ENCODE results near the gene ILDR2. TPM values are rescaled to one million over a fixed set of nuclear protein-coding genes. Genes with fewer than 3 reads are reported as not detected.
A peak's percentile ranks its signal among the peaks of the same experiment; 100 is the strongest.

The ILDR2 gene, protein sequence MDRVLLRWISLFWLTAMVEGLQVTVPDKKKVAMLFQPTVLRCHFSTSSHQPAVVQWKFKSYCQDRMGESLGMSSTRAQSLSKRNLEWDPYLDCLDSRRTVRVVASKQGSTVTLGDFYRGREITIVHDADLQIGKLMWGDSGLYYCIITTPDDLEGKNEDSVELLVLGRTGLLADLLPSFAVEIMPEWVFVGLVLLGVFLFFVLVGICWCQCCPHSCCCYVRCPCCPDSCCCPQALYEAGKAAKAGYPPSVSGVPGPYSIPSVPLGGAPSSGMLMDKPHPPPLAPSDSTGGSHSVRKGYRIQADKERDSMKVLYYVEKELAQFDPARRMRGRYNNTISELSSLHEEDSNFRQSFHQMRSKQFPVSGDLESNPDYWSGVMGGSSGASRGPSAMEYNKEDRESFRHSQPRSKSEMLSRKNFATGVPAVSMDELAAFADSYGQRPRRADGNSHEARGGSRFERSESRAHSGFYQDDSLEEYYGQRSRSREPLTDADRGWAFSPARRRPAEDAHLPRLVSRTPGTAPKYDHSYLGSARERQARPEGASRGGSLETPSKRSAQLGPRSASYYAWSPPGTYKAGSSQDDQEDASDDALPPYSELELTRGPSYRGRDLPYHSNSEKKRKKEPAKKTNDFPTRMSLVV
- polyA plus RNA-seq (2013, experiment 1 of 2), result 8.4 TPM
- polyA plus RNA-seq (2013, experiment 2 of 2), result 10.0 TPM

DNA sequence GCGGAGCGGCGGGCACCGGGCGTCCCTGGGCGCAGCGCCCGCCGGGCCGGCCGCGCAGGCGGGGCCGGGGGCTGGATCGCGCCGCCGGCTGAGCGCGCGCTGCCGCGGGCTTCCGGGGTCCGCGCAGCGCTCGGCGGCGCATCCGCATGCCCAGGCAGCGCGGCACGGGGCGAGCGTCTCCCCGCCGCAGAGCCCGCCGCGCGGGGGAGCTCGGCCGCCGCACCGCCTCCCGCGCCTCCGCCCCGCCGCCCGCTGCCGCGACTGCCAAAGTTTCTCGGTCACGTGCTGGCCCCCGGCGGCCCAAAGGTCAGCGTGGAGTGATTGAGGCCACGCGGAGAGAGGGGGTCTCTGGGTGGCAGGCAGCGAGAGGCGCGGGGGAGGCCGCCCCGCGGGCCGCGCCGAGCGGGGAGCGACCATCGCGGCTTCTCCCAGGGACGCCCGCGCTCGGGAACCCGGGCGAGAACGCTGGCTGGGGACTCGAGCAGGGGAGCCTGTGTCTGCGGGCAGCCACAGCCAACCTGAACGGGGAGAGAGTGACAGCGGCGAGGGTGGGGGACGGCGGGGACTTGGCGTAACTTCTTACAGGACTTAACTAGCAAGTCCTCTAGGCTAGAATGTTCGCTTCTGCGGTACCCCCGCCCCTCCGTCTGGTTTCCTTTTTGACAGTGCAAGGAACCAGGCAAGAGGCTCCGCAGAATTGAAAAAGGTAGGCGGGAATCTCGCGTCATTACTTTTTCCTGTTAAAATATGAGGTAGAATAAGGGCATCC is at the start of gene ILDR2:
Gene ILDR2, minus strand, starts transcription at position 180 of the 769 bp plus-strand sequence. CDS start 272 bp downstream, outside the sequence.
- no peaks in the 10 kb centered on the region for H3K36me3 ChIP-seq (ENCODE audit: insufficient read depth, low read length)
- 1% methylated on average over 97 of the region's 97 CpGs for WGBS
- H3K9ac ChIP-seq (ENCODE audit: low read depth, low read length), result peak within 1 kb of the TSS; percentile 45
- H3K4me1 ChIP-seq (ENCODE audit: insufficient read depth, low read length), result peaks cover 23% of the 10 kb centered on the region
- H3K4me3 ChIP-seq (ENCODE audit: low read length), result peak within 1 kb of the TSS; percentile 63
- H3K27ac ChIP-seq (ENCODE audit: low read depth, low read length), result no peak within 1 kb of the TSS
- H3K9me3 ChIP-seq (ENCODE audit: insufficient read depth, low read depth, low read length), result no peaks in the 10 kb centered on the region
- H3K27me3 ChIP-seq (ENCODE audit: insufficient read depth, low read length), result peaks cover 75% of the 10 kb centered on the region

DNA sequence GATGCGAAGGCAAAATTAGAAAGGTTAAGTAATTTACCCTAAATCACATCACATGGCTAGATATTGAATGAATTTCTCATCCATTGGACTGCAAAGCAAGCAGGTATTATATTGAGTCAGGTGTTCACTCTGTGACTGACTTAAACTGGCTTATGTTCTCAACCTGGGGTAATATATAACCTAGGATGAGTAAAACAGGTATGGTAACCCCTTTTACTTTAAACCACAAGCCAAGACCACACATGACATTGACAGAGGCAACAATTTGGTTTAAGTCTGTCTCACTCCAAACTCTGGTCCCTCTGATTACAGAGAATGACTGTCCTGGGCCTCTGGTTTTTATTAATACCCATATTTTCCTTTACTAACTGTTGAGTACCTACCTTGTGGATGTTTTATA is 47.0 kb upstream of the ILDR2 start:
- Histone ChIP-seq H3K4me1 (ENCODE audit: insufficient read depth, low read length) (no peaks in the 10 kb centered on the region), H3K27me3 (ENCODE audit: insufficient read depth, low read length) (no peaks in the 10 kb centered on the region), H3K9me3 (ENCODE audit: insufficient read depth, low read depth, low read length) (no peaks in the 10 kb centered on the region), H3K36me3 (ENCODE audit: insufficient read depth, low read length) (no peaks in the 10 kb centered on the region), H3K9ac (ENCODE audit: low read depth, low read length) (no peak overlapping the region), H3K4me3 (ENCODE audit: low read length) (no peak overlapping the region), H3K27ac (ENCODE audit: low read depth, low read length) (no peak overlapping the region)
- no CpG with 5 or more reads among the region's 1 CpG for WGBS

DNA sequence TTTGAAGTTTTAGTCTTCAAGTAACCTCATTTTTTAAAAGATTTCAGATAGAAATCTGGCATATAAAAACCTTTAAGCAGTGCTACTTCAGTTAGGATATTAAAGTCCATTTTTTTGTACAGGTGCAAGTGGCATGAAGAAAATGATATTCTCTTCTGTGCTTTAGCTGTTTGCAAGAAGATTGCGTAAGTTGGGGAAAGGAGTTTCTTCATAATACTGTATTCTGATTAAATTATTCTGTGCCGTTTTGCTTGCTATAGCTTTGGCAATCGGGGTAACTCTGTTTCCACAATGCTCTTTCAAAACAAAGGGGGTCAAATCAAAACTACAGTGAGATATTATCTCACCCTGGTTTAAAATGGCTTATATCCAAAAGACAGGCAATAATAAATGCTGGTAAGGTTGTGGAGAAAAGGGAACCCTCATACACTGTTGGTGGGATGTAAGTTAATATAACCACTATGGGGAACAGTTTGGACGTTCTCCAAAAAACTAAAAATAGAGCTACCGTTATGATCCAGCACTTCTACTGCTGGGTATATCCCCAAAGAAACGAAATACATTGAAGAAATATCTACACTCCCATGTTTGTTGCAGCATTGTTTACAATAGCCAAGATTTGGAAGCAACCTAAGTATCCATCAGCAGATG is 40.9 kb upstream of the ILDR2 start:
- Histone ChIP-seq H3K27ac (ENCODE audit: low read depth, low read length) (no peak overlapping the region), H3K27me3 (ENCODE audit: insufficient read depth, low read length) (no peaks in the 10 kb centered on the region), H3K9ac (ENCODE audit: low read depth, low read length) (no peak overlapping the region), H3K4me1 (ENCODE audit: insufficient read depth, low read length) (peaks cover 9% of the 10 kb centered on the region; the same call in 1 of the 2 replicates), H3K9me3 (ENCODE audit: insufficient read depth, low read depth, low read length) (no peaks in the 10 kb centered on the region), H3K36me3 (ENCODE audit: insufficient read depth, low read length) (no peaks in the 10 kb centered on the region), H3K4me3 (ENCODE audit: low read length) (no peak overlapping the region)
- 89% methylated on average over 6 of the region's 6 CpGs for WGBS

DNA sequence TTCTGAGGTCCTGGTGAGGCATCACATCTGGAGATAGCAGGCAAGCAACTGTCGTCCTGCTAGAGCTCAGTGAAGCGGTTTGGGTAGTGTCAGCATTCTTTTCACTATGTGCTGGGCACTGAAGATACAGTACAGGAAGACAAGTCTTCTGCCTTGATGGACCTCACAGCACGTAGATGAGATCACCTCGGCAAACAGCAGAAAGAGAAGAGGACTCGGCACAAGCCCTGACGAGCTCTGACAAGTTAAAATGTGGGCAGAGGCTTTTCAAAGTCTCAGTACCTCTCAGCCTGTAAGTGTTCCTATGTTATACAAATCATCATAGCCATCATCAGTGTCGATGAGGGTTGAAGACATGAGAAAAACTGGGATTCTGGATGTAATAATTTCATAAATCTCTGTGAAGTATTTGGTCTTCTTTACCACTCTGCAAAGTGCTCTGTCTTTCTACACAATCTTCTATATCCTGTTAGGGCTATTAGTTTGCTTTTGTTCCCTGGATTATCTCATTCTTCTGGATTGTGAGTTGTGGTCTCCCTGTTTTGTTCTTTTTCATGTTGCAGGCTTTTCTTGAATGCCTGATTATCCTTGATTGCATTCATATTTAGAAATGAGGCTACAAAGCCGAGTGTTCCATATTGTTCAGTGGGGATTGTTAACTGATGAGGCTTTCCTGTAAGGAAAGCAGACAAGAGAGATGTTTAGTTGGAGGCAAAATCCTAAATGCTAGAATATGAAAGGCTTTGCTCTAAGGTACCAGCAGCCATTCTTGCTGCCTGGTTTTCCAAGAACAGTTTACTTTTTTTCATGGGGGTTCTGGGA is 38.0 kb upstream of the ILDR2 start:
- Histone ChIP-seq H3K4me3 (ENCODE audit: low read length) (no peak overlapping the region), H3K9ac (ENCODE audit: low read depth, low read length) (no peak overlapping the region), H3K27me3 (ENCODE audit: insufficient read depth, low read length) (no peaks in the 10 kb centered on the region), H3K27ac (ENCODE audit: low read depth, low read length) (no peak overlapping the region), H3K9me3 (ENCODE audit: insufficient read depth, low read depth, low read length) (no peaks in the 10 kb centered on the region), H3K36me3 (ENCODE audit: insufficient read depth, low read length) (no peaks in the 10 kb centered on the region), H3K4me1 (ENCODE audit: insufficient read depth, low read length) (peaks cover 9% of the 10 kb centered on the region; the same call in 1 of the 2 replicates)
- 82% methylated on average over 7 of the region's 8 CpGs for WGBS

DNA sequence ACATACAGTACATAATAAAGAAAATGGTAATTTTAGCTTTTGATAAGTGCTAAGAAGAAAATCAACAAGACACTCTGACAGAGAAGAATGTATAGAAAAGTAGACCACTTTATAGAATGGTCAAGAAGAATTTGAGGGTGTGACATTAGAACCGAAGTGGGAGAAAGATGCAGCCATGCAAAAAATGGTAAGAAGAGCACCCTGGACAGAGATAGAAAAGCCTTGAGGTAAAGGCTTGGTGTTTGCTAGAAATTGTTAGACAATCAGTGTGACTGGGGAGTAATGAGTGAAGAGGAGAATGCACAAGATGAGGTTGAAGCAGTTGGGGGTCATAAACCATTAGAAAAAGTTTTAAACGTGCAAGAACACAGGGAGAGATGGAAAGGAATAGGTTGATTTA is 37.2 kb upstream of the ILDR2 start:
- H3K9ac ChIP-seq (ENCODE audit: low read depth, low read length), result no peak overlapping the region
- no peak overlapping the region for H3K4me3 ChIP-seq (ENCODE audit: low read length)
- H3K36me3 ChIP-seq (ENCODE audit: insufficient read depth, low read length), result no peaks in the 10 kb centered on the region
- no peak overlapping the region for H3K27ac ChIP-seq (ENCODE audit: low read depth, low read length)
- H3K9me3 ChIP-seq (ENCODE audit: insufficient read depth, low read depth, low read length), result no peaks in the 10 kb centered on the region
- WGBS, result 87% methylated on average over 2 of the region's 2 CpGs
- H3K4me1 ChIP-seq (ENCODE audit: insufficient read depth, low read length), result peaks cover 9% of the 10 kb centered on the region; the same call in 1 of the 2 replicates
- H3K27me3 ChIP-seq (ENCODE audit: insufficient read depth, low read length), result no peaks in the 10 kb centered on the region

DNA sequence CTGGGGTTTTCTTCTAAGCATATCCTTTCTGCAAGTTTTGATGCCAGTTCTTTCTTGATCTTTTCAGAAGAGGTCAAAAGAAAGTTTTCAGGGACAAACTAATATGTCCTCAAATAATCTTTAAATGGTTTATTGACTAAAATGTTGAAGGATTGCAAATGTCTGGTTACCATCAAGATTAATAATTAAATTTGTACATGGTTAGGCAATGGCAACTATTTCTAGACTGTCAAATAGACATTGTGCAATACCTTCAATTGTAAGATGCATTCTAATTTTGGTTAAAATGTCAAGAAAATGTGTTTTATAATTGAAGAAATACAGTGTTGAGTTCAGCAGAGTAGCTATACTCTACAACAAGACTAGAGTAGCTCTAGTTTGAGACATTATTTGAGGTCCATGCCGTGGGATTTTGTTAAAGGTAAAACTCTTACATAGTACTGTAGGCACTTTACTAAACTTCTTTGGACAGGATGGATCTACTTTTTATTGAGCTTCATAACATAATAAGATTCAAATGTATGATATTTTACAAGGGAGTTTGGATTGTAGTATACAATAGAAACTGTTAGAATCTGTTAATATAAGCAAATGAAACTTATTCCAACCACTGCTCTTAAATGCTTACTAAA is 36.3 kb upstream of the ILDR2 start:
- no CpG with 5 or more reads among the region's 1 CpG for WGBS
- H3K27me3 ChIP-seq (ENCODE audit: insufficient read depth, low read length), result no peaks in the 10 kb centered on the region

DNA sequence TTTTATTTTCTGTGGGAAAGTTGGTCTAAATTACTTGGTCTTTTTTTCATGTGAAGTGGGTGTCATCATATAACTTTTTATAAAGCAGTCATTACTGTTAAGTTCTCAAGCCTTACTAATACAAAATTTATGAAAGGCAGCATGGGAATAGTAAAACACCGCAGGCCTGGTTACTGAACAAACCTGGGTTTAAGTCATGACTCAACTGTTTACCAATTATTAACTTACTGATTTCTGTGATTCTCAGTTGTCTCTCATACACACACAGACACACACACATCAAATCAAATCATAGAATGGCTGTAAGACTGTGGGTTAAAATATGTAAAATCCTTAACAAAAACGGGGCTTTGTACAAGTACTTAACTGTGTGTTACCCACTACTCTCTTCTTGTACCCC is 28.4 kb upstream of the ILDR2 start:
- H3K4me3 ChIP-seq (ENCODE audit: low read length), result no peak overlapping the region
- no peak overlapping the region for H3K9ac ChIP-seq (ENCODE audit: low read depth, low read length)
- 94% methylated on average over 2 of the region's 2 CpGs for WGBS
- H3K4me1 ChIP-seq (ENCODE audit: insufficient read depth, low read length), result 0 out of 2 replicates have a peak, but pooled peaks cover 6% of the 10 kb centered on the region
- no peaks in the 10 kb centered on the region for H3K27me3 ChIP-seq (ENCODE audit: insufficient read depth, low read length)
- no peaks in the 10 kb centered on the region for H3K36me3 ChIP-seq (ENCODE audit: insufficient read depth, low read length)
- no peaks in the 10 kb centered on the region; the same call in 1 of the 2 replicates for H3K9me3 ChIP-seq (ENCODE audit: insufficient read depth, low read depth, low read length)
- no peak overlapping the region for H3K27ac ChIP-seq (ENCODE audit: low read depth, low read length)

More for the DNA sequence above, 36.3 kb upstream of the ILDR2 start:
- no peaks in the 10 kb centered on the region for H3K9me3 ChIP-seq (ENCODE audit: insufficient read depth, low read depth, low read length)
- H3K36me3 ChIP-seq (ENCODE audit: insufficient read depth, low read length), result no peaks in the 10 kb centered on the region
- H3K4me3 ChIP-seq (ENCODE audit: low read length), result no peak overlapping the region
- H3K4me1 ChIP-seq (ENCODE audit: insufficient read depth, low read length), result peaks cover 9% of the 10 kb centered on the region; the same call in 1 of the 2 replicates
- no peak overlapping the region for H3K9ac ChIP-seq (ENCODE audit: low read depth, low read length)
- no peak overlapping the region for H3K27ac ChIP-seq (ENCODE audit: low read depth, low read length)

DNA sequence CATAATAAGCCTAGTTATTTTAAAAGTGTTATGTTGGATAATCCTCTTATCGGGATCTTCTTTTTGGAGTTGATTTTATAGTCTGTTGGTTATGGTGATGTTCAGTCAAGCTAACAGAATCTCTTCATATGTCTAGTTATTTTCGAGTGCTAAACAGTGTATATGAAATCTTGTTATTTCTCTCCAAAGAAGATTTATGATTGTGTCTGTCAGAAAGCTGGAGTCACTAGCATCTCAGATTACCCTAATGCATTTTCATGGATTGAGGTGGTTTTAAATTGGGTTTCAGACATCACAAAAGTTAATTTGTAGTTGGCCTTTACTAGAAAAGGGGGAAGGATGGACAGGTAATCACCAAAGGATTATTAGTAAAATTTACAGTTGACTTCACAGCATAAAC is 27.0 kb upstream of the ILDR2 start:
- Histone ChIP-seq H3K9me3 (ENCODE audit: insufficient read depth, low read depth, low read length) (no peaks in the 10 kb centered on the region; the same call in 1 of the 2 replicates), H3K36me3 (ENCODE audit: insufficient read depth, low read length) (no peaks in the 10 kb centered on the region), H3K27me3 (ENCODE audit: insufficient read depth, low read length) (no peaks in the 10 kb centered on the region), H3K4me3 (ENCODE audit: low read length) (no peak overlapping the region), H3K9ac (ENCODE audit: low read depth, low read length) (no peak overlapping the region), H3K27ac (ENCODE audit: low read depth, low read length) (no peak overlapping the region), H3K4me1 (ENCODE audit: insufficient read depth, low read length) (0 out of 2 replicates have a peak, but pooled peaks cover 6% of the 10 kb centered on the region)
- WGBS, result 95% methylated on average over 2 of the region's 2 CpGs

DNA sequence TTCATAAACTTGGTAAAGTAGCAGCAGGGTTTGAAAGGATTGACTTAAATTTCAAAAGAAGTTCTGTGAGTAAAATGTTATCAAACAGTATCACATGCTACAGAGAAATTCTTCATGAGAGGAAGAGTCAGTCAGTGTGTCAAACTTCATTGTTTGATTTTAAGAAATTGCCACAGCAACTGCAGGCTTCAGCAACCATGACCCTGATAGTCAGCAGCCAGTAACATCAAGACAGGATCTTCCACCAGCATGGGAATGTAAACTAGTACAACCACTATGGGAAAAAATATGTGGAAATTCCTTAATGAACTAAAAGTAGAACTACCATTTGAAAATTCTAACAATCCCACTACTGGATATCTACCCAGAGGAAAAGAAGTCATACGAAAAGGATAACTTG is 25.2 kb upstream of the ILDR2 start:
- Histone ChIP-seq H3K36me3 (ENCODE audit: insufficient read depth, low read length) (no peaks in the 10 kb centered on the region), H3K4me3 (ENCODE audit: low read length) (no peak overlapping the region), H3K9me3 (ENCODE audit: insufficient read depth, low read depth, low read length) (no peaks in the 10 kb centered on the region; the same call in 1 of the 2 replicates), H3K27ac (ENCODE audit: low read depth, low read length) (no peak overlapping the region), H3K27me3 (ENCODE audit: insufficient read depth, low read length) (no peaks in the 10 kb centered on the region), H3K9ac (ENCODE audit: low read depth, low read length) (no peak overlapping the region), H3K4me1 (ENCODE audit: insufficient read depth, low read length) (0 out of 2 replicates have a peak, but pooled peaks cover 6% of the 10 kb centered on the region)
- WGBS, result 90% methylated on average over 1 of the region's 1 CpG
